Measurements from ENCODE around the gene DCTN2.
A peak's percentile ranks its signal among the peaks of the same experiment; 100 is the strongest.
"Not testable (repeated sequence)": the region's sequence is repeated elsewhere in the genome, so short reads cannot be mapped to it uniquely, and the experiment has no call there.

Gene DCTN2

DNA sequence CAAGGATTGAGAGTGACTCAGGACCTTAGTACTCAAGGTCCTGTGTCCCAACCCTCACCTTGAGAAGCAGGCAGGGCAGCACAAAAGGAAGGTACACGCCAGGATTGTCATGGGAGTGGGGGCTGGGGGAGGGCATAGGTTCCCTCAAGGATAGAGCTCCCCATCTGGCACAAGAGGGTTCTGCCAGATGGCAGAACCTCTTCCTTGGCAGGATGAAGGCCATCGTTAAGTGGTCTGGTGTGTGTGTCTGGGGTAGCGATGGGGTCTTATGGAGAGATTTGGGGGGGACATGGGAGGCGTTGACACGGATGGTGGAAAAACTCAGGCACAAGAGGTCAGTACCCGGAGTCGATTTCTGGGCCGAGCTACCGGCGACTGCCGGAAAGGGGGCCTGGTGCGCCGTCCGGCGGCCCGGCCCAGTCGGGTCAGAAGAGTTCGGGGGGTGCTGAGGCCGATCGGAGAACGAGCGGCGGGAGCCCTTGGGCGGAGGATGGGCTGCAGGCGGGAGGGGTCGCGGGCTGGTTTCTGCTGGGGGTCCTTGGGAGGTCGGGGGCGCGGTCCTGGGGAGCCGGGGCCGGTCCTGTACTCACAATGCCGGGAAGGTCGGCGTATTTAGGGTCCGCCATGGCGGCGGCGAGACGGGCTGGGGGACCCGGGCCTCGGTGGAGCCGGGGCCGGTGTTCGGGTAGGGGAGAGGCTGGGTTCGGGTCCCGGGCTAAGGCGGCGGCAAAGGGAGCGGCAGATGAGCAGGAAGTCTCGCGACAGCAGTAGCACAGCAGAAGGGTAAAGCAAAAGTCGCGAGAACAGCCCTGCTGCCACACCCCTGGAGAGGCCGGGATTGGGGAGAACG is at the start of gene DCTN2:
Gene DCTN2, minus strand, starts transcription at position 755 of the 850 bp plus-strand sequence. Its CDS starts 129 bp downstream, at position 626.
- peak; percentile 94 for DNase-seq

DNA sequence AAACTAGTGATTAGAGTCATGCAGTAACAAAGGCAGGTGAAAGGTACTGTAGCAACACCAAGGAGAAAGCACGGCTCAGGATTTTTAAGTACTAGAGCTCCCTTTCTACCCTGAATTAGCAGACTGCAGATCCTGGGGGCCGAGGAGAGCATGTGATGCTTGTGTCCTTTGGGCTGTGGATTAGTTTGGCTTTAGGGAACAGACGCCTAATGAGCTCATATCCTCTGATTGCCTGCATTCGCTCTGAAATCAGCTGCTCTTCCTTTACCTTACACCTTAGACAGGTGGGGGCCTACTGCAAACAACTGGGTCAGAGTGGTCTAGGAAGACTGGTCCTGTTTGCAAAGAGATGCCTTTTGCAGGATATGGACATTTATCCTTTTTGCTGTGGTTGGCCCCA is 46.2 kb upstream of the DCTN2 start:
- no peak for DNase-seq

- no peak for DNase-seq
These were observed 45.7 kb upstream of the DCTN2 start for GRCh38 chr12:57592551-57593165.

GRCh38 chr12:57591782-57592325 is 44.9 kb upstream of the DCTN2 start:
- no peak for DNase-seq

- peak; percentile 76 to 84 for DNase-seq
These were observed 44.1 kb upstream of the DCTN2 start, which contains the start of gene PIP4K2C for GRCh38 chr12:57590864-57591781. PIP4K2C (plus strand) TSS chr12:57591192; CDS start chr12:57591290, 98 bp downstream.

GRCh38 chr12:57590479-57590863 is 43.5 kb upstream of the DCTN2 start:
- no peak for DNase-seq

- DNase-seq: not testable (repeated sequence)
These were observed 42.1 kb upstream of the DCTN2 start for GRCh38 chr12:57588951-57589610.

- DNase-seq: no peak
These were observed 39.9 kb upstream of the DCTN2 start for GRCh38 chr12:57586832-57587429.

- DNase-seq: no peak
These were observed 39.1 kb upstream of the DCTN2 start for GRCh38 chr12:57586128-57586527.

- DNase-seq: no peak
These were observed 38.2 kb upstream of the DCTN2 start for GRCh38 chr12:57585156-57585555.

- no peak for DNase-seq
These were observed 37.7 kb upstream of the DCTN2 start for GRCh38 chr12:57584690-57585089.

GRCh38 chr12:57584050-57584449 is 37.1 kb upstream of the DCTN2 start:
- no peak for DNase-seq

DNA sequence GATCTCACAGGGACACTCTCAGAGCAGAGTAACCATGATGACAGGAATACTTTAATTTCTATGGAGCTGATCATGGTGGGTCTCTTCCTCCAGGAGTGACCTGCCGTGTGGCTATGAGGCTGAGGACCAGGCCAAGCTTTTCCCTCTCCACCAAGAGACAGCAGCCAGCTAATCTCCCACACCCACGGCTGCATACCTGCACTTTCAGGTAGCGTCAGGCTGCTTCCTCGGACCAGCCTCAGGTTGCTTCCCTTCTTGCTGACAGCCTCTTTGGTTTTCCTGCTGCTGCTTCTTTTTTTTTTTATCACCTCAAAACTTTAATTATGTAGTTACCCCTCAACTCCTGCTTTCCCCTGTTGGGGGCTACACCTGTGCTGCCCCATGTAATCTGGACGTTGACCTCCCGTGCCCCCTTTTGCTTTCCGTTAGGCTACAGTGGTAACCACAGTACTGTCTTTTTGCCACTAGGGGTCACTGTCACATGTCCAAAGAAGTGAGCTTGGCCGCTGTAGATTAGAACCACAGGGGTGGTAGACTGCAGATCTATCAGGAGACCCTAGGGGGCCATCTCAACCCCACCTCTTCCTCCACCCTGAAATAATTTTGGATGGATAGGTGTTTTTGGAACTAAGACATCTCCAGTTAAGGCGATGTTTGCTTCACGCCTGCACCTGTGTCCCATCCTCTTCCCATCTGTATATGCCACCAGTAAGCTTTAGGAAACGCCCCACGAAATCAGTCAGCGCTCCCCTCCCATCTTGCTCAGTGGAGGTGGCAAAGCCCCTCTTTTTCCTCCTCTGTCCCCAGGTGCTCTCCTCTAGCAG is 36.2 kb upstream of the DCTN2 start:
- peak; percentile 50 to 73 for DNase-seq

DNA sequence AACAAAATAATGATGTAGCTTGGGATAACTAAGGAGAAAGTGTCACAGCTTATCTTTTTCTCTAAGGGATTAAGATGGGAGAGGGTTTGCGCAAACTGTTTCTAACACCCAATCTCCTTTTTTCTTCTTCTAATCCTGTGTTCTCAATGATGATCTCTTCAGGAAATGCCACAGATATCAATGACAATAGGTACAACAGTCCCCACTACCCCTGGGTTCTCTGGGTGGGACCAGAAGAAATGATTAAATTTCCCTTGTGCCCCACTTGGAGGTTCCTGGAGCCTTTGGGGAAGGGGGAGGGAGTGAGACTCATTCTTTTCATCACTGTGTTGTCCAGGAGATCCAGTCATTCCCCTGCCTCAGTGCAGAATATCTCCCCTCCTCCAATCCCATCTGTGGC is 35.4 kb upstream of the DCTN2 start:
- no peak for DNase-seq

DNA sequence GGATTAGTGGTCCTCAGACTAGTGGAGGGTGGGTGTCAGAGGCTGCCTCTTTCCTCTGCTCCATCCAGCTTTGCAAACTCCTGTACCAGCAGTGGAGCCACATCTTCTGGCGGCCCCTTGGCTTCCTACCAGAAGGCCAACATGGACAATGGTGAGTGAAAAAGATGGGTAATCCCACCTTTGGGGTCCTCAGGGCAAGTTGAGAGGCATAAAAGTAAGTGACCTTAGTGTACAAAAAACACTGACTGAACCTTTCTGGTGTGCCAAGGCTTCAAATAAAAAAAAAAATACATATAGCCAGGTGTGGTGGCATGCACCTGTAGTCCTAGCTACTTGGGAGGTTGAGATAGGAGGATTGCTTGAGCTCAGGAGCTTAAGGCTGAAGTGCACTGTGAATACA is 34.8 kb upstream of the DCTN2 start:
- no peak for DNase-seq

GRCh38 chr12:57580466-57580795 is 33.4 kb upstream of the DCTN2 start:
- DNase-seq: no peak

GRCh38 chr12:57579677-57580465 is 32.9 kb upstream of the DCTN2 start:
- no peak for DNase-seq

- DNase-seq: no peak
These were observed 32.0 kb upstream of the DCTN2 start for GRCh38 chr12:57579011-57579410.

DNA sequence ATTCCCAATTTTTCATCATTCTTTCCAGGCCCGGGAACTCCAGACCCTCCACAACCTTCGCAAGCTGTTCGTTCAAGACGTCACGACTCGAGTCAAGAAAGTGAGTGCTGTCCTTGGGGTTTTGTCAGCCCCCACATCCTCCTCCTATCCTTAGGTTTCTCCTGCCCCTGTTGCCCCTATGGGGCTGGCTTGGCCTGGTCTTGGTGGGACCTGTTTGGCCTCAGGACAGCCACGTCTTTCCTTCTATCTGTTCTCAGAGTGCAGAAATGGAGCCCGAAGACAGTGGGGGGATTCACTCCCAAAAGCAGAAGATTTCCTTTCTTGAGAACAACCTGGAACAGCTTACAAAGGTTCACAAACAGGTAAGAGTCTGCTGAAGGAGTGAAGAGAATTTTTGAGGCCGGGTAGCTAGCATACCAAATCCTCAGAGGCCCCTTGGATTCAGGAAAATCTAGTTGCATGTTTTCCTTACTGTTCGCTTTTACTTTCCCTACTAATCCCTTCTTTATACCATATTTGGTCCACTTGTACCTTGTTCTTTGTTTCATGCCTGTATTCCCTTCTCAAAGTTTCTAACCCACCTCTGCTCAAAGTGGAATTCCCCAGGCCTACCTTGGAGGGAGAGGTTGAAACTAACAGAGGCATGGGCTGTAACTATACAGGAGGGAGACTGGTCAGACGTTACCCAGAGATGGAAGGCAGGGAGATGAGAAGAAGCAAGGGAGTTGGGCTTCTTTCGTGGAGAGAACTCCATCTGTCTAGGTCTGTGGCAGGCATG is 31.2 kb upstream of the DCTN2 start:
- no peak for DNase-seq
